Measurements from ENCODE around the gene SLC22A3.
"Not testable (repeated sequence)": the region's sequence is repeated elsewhere in the genome, so short reads cannot be mapped to it uniquely, and the experiment has no call there.

Gene SLC22A3

DNA sequence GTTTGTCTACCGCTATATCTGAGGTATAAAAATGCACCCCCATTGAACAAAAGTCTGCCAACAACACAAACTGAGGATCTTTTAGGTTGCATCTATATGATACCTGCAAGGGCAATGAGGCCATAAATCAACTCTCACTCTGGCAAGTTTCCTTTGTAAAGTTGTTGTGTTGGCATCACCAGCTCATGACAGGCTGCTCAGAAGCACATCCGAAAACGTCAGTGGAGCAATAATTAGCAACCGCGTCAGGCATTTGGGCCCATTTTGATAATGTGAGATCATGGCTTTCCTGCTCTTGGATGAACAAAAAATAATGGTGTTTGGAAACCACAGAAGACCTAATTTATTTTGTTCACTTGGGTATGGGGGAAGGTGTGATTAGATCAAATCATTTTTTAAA, 12.0 kb upstream of the SLC22A3 start:
- DNase-seq (ENCODE audit: low spot score) = no peak

DNA sequence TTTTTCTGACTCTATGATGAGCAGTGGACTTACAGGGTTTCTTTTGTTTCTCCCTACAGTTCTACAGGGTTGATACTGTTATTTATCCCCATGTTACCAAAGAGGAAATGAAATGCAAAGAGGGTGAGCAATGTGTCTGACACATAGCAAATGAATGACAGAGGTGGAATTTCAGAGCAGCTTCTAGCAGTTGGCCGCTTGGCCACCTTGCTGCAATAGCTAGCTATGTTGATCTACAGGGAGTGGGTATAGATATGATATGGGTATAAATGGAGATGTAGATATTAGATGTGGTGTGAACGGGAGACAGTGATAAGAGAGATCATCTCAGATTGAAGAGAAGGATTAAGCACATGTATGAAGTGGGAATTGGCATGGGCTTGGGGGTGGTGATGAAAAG, 10.9 kb upstream of the SLC22A3 start:
- no peak for DNase-seq (ENCODE audit: low spot score)

DNA sequence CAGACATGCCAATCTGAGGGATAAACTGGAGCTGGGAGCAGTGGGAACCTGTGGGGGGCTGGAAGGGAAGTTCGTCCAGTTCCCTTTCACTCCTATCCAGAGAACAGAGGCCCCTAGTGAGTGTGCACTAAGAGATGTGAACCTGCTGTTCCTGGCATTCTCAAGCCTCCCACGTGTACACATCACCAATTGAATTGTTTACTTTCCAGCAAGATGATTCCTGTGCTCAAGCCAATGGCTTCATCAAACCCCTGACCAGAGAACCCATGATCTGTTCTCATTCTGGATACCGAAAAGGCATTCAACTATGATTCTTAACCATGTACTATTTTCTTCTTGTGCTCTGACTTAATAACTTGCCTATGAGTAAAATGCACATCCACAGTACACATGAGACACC, 10.2 kb upstream of the SLC22A3 start:
- DNase-seq (ENCODE audit: low spot score) = no peak

DNA sequence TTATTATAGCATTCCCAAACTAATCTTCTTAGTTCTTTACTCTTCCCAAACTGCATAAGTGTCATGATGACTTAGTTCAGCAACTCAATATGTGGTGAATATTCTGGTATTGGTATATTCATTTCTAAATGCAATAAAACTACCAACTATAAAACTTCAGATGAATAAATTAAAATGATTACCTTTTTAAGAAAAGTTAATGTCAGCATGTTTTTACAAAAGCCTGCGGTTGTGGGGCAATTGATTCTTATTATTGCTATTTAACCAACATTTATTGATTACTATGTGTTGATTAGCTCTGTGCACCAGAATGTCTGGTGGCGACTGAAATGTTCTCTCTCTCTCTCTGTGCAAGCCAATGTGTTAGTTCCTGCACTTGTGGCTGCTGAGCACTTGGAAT, 5.0 kb upstream of the SLC22A3 start:
- DNase-seq (ENCODE audit: low spot score) = no peak

- DNase-seq (ENCODE audit: low spot score) = no peak
Measured at GRCh38 chr6:160344271-160344670, 3.9 kb upstream of the SLC22A3 start.

- no peak for DNase-seq (ENCODE audit: low spot score)
Measured at GRCh38 chr6:160347259-160348222, 637 bp upstream of the SLC22A3 start.

- DNase-seq (ENCODE audit: low spot score) = no peak
Measured at GRCh38 chr6:160349020-160349441, 853 bp downstream of the SLC22A3 start.

DNA sequence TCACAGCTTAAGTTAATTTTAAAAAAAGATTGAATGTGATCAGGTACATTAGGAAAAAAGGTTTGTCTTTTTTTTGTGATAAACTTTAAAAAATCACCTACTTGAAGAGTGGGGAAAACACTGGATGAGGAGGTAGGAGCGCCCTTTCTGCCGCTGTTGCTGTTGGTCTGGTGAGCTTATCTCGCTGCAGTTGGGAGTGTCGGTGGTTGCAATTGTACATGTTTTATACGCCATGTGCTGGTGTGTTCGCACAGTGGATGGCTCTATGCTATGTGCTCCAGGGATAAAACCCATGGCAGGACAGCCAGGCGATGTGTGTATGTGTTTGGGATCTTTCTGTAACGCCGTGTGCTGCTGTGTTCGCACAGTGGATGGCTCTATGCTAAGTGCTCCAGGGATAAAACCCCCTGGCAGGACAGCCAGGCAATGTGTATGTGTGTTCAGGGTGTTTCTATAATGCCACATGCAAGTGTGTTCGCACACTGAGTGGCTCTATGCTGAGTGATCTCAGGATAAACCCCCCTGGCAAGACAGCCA, 1.7 kb downstream of the SLC22A3 start:
- DNase-seq (ENCODE audit: low spot score) = no peak

DNA sequence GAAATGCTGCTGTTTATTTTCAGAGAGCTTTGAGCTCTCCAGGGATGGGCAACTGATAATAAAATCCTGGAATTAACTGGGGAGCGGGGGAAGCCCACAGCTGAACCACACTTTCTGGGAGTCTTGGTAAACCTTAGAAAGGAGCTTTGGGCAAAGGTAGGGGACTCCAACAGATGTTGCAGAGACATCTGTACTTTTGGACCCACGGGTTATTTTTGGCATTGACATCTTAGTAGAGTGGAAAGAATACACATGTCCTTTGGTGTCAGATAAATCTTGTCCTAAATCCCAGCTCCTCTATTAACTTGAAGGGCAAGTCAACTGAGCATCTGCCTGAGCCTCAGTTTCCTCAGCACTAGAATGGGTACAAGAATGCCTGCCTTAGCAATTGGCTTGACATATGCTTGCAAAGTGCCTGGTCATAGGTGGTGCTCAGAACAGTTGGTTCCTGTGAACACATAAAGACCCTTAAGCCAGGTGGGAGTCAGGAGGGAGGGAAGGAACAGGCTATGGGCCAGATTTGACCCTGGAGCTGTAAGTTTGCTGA, 5.8 kb downstream of the SLC22A3 start:
- DNase-seq (ENCODE audit: low spot score) = no peak

GRCh38 chr6:160355001-160355400, 6.8 kb downstream of the SLC22A3 start:
- DNase-seq (ENCODE audit: low spot score) = no peak

- DNase-seq (ENCODE audit: low spot score) = no peak
Measured at GRCh38 chr6:160356074-160356744, 8.0 kb downstream of the SLC22A3 start.

DNA sequence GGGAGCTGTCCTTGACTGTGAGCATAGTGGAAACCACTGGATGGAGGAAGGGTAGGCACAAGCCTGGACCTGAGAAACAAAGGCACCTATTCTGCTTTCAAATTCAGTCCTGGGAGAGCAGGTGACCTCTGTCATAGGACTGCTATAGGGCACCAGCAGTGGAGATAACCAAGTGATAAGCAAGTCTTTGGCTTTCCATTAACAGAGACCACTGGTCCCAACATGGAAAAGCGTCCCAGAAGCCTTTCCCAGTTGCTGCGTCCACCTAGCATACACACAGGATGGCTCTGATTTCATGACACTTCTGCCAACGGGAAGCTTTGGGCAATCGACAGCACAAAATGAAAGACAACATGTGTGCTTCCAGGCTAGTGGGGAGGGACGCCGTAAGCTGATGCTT, 8.9 kb downstream of the SLC22A3 start:
- no peak for DNase-seq (ENCODE audit: low spot score)

- DNase-seq (ENCODE audit: low spot score) = no peak
Measured at GRCh38 chr6:160358225-160359119, 10.3 kb downstream of the SLC22A3 start.

DNA sequence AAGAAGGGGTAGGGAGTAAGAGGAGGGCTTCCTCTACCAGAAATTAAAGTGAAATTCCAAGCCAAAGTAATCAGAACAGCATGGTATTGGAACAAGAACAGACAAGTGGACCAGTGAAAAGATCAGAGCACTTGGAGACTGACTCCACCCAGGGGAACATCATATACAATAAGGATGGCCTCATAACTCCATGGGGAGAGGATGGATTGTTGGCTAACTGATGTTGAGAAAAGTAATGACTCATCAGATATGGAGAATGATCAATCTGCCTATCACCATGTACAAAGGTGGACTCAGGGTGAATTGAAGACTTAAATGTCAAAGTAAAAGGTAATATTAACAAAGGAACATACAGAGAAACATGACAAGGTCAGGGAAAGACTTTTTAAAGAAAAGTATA, 12.8 kb downstream of the SLC22A3 start:
- DNase-seq (ENCODE audit: low spot score) = no peak

GRCh38 chr6:160362556-160362955, 14.4 kb downstream of the SLC22A3 start:
- DNase-seq (ENCODE audit: low spot score) = no peak

DNA sequence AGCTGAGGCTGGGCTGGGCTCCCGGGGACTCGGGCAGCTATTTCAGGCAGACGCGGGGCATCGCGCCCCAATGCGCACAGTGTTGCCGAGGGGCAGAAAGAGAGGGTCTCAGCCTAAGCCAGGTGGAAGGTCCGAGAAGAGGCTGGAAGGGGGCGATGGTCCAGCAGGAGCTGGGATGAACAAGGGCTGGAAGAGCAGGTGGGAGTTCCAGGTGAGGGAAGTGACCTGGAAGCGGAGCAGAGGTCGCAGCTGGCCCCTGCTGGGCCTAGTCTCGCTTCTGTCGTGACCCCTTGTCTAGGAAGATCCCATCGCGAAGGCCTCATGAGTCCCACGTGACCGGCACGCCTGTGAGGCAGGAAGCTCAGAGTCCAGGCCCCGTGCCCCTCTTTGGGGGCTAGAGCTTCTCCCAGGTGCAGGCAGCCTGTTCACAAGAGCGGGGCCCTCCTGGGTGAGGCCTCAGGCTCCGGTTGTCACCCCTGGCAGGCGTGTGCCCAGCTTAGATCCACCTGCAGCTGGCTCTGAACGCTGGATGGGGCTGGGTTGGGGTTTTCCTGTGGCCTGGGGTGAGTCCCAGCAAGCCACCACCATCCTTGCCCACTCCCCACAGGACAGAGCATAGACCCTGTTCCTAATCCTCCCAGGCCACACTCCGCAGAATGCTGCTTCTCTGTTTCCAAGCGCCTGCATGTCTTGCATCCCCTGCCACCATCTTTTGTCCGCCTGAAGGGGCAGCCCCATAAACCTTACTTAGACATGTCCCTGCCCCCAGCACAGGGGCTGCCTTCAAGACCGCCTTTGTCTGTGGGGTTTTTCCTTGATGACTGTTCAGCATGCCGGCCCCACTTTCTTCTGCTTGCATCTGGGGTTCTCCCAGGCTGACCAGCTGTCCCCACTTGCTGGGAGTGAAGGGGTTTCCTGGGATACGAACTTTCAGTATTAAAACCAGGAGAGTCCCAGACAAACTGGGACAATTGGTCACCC, 15.1 kb downstream of the SLC22A3 start:
- no peak for DNase-seq (ENCODE audit: low spot score)

GRCh38 chr6:160365117-160365516, 16.9 kb downstream of the SLC22A3 start:
- DNase-seq (ENCODE audit: low spot score) = no peak

- DNase-seq (ENCODE audit: low spot score) = no peak
Measured at GRCh38 chr6:160367798-160368547, 19.8 kb downstream of the SLC22A3 start.

DNA sequence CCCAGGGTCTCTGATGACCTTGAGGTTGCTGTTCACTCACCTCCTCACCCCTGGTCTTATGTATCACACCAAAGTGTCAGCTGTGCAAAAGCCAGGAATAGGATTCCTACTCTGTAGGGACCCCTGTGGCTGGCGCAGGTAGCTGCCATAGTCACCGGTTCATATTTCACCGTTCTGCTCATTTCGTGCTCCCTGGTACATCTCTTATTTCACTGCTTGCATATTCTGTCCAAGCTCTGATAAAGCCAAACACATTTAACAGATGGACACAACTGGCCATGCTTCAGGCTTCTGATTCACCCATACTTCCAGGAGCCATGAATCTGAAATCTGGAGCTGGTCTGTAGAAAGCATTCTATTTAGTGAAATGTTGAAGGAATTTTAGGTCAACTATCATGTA, 20.5 kb downstream of the SLC22A3 start:
- no peak for DNase-seq (ENCODE audit: low spot score)

- not testable (repeated sequence) for DNase-seq (ENCODE audit: low spot score)
Measured at GRCh38 chr6:160373601-160374000, 25.4 kb downstream of the SLC22A3 start.

All from CD4-positive, alpha-beta T cell treated with Interleukin-6 at 100 ng/mL for 8 hours (primary cell).